ENCODE measurements around the gene OR5K2. TPM values are rescaled to one million over a fixed set of nuclear protein-coding genes. Genes with fewer than 3 reads are reported as not detected.

OR5K2 gene
- total RNA-seq, 1 experiment from 2014 or later = 0.12 TPM

GRCh38 chr3:98512576-98512975 is 15.1 kb downstream of the OR5K2 start:
- Histone ChIP-seq H3K27me3 (no peaks in the 10 kb centered on the region), H3K9me3 (replicated peaks) (no peaks in the 10 kb centered on the region), H3K27ac (no peak overlapping the region), H3K4me1 (no peaks in the 10 kb centered on the region), H3K4me3 (no peak overlapping the region), H3K36me3 (peaks cover 25% of the 10 kb centered on the region)
- DNase-seq = no peak

DNA sequence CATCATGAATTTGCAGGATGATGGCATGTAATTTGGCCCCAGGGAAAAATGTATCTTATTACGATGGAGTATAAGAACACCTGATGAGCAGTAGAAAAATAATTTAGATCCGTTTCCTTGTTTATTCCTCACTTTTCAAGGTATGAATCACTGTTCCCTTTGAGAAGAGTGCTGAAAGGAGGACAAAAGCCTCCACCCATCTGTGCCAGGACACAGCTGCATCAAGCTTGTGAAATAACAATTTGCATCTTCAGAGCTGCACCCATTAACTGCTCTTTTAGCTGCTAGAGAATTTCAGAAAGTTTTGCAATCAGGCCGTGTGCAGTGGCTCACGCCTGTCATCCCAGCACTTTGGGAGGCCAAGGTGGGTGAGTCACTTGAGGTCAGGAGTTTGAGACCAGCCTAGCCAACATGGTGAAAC is 15.6 kb downstream of the OR5K2 start:
- Histone ChIP-seq H3K36me3 (peaks cover 27% of the 10 kb centered on the region), H3K4me1 (no peaks in the 10 kb centered on the region), H3K27ac (no peak overlapping the region), H3K27me3 (no peaks in the 10 kb centered on the region), H3K9me3 (replicated peaks) (no peaks in the 10 kb centered on the region), H3K4me3 (no peak overlapping the region)
- no peak for DNase-seq

- Histone ChIP-seq H3K27me3 (no peaks in the 10 kb centered on the region), H3K36me3 (peaks cover 33% of the 10 kb centered on the region), H3K4me3 (no peak overlapping the region), H3K9me3 (replicated peaks) (no peaks in the 10 kb centered on the region), H3K27ac (no peak overlapping the region), H3K4me1 (no peaks in the 10 kb centered on the region)
- DNase-seq = no peak
Observed at GRCh38 chr3:98513736-98514135, 16.3 kb downstream of the OR5K2 start.

- H3K36me3 ChIP-seq = peaks cover 43% of the 10 kb centered on the region
- H3K9me3 ChIP-seq (replicated peaks) = no peaks in the 10 kb centered on the region
- no peak overlapping the region for H3K27ac ChIP-seq
- H3K4me3 ChIP-seq = no peak overlapping the region
- DNase-seq = no peak
- H3K27me3 ChIP-seq = no peaks in the 10 kb centered on the region
- H3K4me1 ChIP-seq = no peaks in the 10 kb centered on the region
Observed at GRCh38 chr3:98514948-98515347, 17.5 kb downstream of the OR5K2 start.

GRCh38 chr3:98518816-98519215 is 21.3 kb downstream of the OR5K2 start:
- Histone ChIP-seq H3K9me3 (replicated peaks) (no peaks in the 10 kb centered on the region), H3K4me1 (peaks cover 6% of the 10 kb centered on the region; the same call in 1 of the 2 replicates), H3K36me3 (peaks cover 52% of the 10 kb centered on the region), H3K27ac (no peak overlapping the region), H3K4me3 (no peak overlapping the region), H3K27me3 (no peaks in the 10 kb centered on the region)
- DNase-seq = no peak

- no peak overlapping the region for H3K27ac ChIP-seq
- peaks cover 51% of the 10 kb centered on the region for H3K36me3 ChIP-seq
- no peak for DNase-seq
Observed at GRCh38 chr3:98519351-98519750, 21.9 kb downstream of the OR5K2 start.

GRCh38 chr3:98521897-98522543 is 24.5 kb downstream of the OR5K2 start:
- Histone ChIP-seq H3K36me3 (peaks cover 33% of the 10 kb centered on the region), H3K27ac (peak overlapping the region; percentile 81), H3K27me3 (no peaks in the 10 kb centered on the region), H3K4me1 (peaks cover 6% of the 10 kb centered on the region; the same call in 1 of the 2 replicates), H3K9me3 (replicated peaks) (no peaks in the 10 kb centered on the region), H3K4me3 (peak overlapping the region; percentile 79)
- DNase-seq = peak; percentile 44 to 67

More at GRCh38 chr3:98519351-98519750, 21.9 kb downstream of the OR5K2 start:
- no peaks in the 10 kb centered on the region for H3K9me3 ChIP-seq (replicated peaks)
- no peaks in the 10 kb centered on the region for H3K27me3 ChIP-seq
- H3K4me3 ChIP-seq = no peak overlapping the region
- H3K4me1 ChIP-seq = peaks cover 6% of the 10 kb centered on the region; the same call in 1 of the 2 replicates

- DNase-seq = peak; percentile 97 to 98
- H3K27me3 ChIP-seq = no peaks in the 10 kb centered on the region
Observed at GRCh38 chr3:98522544-98523281, 25.2 kb downstream of the OR5K2 start, which contains the start of gene CLDND1. TSS of gene CLDND1 (minus strand) at chr3:98522902. CDS start at chr3:98521424, 1,478 bp downstream.

DNA sequence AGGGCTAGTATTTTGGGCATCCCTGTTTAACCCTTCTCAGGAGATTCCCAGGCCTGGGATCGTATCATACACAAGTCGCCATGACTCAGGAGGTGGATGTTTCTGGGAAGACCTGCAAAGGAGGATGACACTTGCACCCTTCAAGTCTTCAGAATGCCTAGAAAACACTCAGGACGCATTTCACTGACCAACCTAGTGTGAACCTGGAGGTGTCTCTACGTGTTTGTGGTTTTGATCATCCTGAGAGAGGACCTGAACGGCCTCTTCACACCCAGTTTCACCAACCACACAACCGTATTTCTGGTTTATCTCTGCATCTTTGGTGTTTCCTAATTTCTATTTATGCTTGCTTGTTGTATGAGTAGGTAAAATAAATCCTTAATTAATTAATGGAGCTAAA is 28.0 kb downstream of the OR5K2 start:
- H3K27me3 ChIP-seq = no peaks in the 10 kb centered on the region
- H3K36me3 ChIP-seq = peaks cover 7% of the 10 kb centered on the region; the same call in 1 of the 2 replicates
- H3K4me3 ChIP-seq = no peak overlapping the region
- no peak overlapping the region for H3K27ac ChIP-seq
- H3K9me3 ChIP-seq (replicated peaks) = no peaks in the 10 kb centered on the region
- DNase-seq = no peak
- H3K4me1 ChIP-seq = peaks cover 6% of the 10 kb centered on the region; the same call in 1 of the 2 replicates

More at GRCh38 chr3:98522544-98523281, 25.2 kb downstream of the OR5K2 start, which contains the start of gene CLDND1:
- Histone ChIP-seq H3K9me3 (replicated peaks) (no peaks in the 10 kb centered on the region), H3K36me3 (peaks cover 29% of the 10 kb centered on the region), H3K4me1 (peaks cover 6% of the 10 kb centered on the region; the same call in 1 of the 2 replicates), H3K4me3 (peak within 1 kb of the TSS; percentile 79), H3K27ac (peak within 1 kb of the TSS; percentile 81)

DNA sequence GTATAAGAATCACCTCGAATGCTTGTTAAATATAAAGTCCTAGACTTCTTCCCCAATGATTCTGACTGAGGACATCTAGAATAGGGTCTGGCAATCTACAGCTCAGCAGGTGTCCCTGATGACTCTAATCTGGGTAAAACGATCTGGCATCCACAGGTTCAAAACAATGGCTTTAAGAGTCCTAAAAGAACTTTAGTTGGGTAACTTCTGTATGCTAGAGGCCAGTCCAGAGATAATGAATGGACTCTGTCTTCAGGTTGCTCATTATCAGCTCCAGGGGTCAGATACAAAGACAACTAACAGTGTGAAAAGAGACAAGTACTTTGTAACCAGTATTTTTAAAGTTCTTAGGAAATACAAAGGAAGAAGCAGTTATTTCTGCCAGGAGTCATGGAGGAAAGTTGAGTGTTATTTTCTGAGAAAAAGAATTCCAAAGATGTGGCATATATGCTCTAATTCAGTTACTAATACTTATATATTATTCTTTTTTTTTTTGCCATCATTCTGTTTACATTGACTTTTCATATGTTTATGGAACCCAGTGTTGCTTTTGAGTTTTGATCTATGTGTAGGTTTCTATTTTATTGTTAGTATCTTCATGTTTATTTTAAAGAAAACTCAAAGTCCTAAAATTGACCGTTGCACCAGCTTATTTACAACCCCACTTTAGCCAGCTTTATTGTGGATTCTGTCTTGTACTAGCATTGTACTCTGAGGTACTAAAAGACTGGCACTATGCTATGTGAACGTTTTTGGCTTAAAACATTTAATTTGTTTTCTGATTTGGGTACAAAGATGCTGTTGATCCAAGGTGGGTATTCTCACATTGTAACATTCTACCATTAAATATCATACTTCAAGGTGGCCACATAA is 31.2 kb downstream of the OR5K2 start:
- Histone ChIP-seq H3K4me3 (no peak overlapping the region), H3K4me1 (no peaks in the 10 kb centered on the region), H3K27ac (no peak overlapping the region), H3K36me3 (no peaks in the 10 kb centered on the region), H3K27me3 (no peaks in the 10 kb centered on the region), H3K9me3 (replicated peaks) (no peaks in the 10 kb centered on the region)
- DNase-seq = no peak

- H3K36me3 ChIP-seq = no peaks in the 10 kb centered on the region
- H3K4me1 ChIP-seq = no peaks in the 10 kb centered on the region
- no peak overlapping the region for H3K4me3 ChIP-seq
- no peaks in the 10 kb centered on the region for H3K27me3 ChIP-seq
- no peaks in the 10 kb centered on the region for H3K9me3 ChIP-seq (replicated peaks)
- no peak for DNase-seq
- no peak overlapping the region for H3K27ac ChIP-seq
Observed at GRCh38 chr3:98529856-98530459, 32.5 kb downstream of the OR5K2 start.

DNA sequence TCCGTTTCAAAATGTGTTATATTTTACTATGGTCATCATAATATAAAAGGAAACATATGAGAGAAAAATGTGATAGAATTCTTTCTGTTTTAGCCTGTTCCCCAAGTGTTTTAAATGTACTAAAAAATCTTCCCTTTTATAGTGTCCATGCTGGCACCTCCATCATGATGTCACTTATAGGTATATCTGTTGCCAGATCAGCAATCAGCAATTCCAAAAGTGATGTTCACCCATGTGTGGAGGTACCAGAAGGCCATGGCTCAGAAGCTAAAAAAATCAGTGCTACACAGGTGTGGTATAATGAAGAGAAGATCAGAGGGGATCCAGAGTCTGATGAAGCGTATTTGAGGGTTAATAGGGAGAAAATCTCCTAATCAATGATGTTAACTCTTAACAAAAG is 33.2 kb downstream of the OR5K2 start:
- Histone ChIP-seq H3K27ac (no peak overlapping the region), H3K27me3 (no peaks in the 10 kb centered on the region), H3K4me3 (no peak overlapping the region), H3K4me1 (no peaks in the 10 kb centered on the region), H3K9me3 (replicated peaks) (no peaks in the 10 kb centered on the region), H3K36me3 (no peaks in the 10 kb centered on the region)
- no peak for DNase-seq

DNA sequence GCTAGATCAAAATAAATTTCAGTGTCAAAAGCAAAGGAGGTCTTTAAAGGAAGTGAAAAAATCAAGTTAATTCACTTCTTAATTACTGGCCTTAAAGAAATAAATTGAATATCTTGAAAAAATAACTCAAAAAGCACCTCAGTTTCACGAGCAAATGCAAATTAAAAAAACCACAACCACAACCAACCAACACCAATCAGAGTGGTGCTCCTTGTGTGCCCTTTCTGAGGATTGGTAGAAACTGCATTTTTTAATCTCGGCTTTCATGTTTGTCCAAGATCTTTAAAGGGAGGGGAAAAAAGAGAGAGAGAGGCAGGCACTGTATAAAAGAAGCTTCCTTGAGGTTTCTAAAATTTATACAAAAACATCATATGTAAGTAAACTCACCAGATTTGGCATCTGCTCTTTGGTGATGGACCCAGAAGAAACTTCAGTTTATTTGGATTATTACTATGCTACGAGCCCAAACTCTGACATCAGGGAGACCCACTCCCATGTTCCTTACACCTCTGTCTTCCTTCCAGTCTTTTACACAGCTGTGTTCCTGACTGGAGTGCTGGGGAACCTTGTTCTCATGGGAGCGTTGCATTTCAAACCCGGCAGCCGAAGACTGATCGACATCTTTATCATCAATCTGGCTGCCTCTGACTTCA is 34.3 kb downstream of the OR5K2 start, which contains the start of gene GPR15:
Gene GPR15 (plus strand): TSS at position 357 of the 653 bp plus-strand sequence. CDS start 56 bp downstream, at position 413.
- DNase-seq = no peak
- no peak within 1 kb of the TSS for H3K4me3 ChIP-seq
- H3K9me3 ChIP-seq (replicated peaks) = no peaks in the 10 kb centered on the region
- H3K27ac ChIP-seq = no peak within 1 kb of the TSS
- no peaks in the 10 kb centered on the region for H3K27me3 ChIP-seq
- no peaks in the 10 kb centered on the region for H3K4me1 ChIP-seq
- H3K36me3 ChIP-seq = no peaks in the 10 kb centered on the region

- Histone ChIP-seq H3K27me3 (no peaks in the 10 kb centered on the region), H3K36me3 (no peaks in the 10 kb centered on the region), H3K9me3 (replicated peaks) (no peaks in the 10 kb centered on the region), H3K4me1 (no peaks in the 10 kb centered on the region), H3K4me3 (no peak overlapping the region), H3K27ac (no peak overlapping the region)
- no peak for DNase-seq
Observed at GRCh38 chr3:98532275-98532637, 34.8 kb downstream of the OR5K2 start.

All from SJCRH30 (cell line).